RWPE1 (cell line): ENCODE results near the gene KDM7A.
A peak's percentile ranks its signal among the peaks of the same experiment; 100 is the strongest.

ENCODE experiments used
- CTCF ChIA-PET: fragments of 350-600 bp; sonication (Branson Sonifier 250); formaldehyde crosslinking; extraction: SDS; loops from one replicate; lab custom pipeline; 2021; lab: Yijun Ruan, JAX
- POLR2A ChIA-PET: fragments of 400-600 bp; formaldehyde crosslinking; extraction: SDS; loops from one replicate; lab custom pipeline; 2020; ENCODE audit warnings: antibody characterized with exemption; ENCODE audit not compliant: low non-redundant PET; lab: Yijun Ruan, JAX
- DNase-seq: peaks from one replicate; pipeline ENCODE4 v3.0.0; 2012; ENCODE audit warnings: low spot score
- H3K27ac ChIP-seq: fragments of 450-650 bp; 2 replicates; pipeline ENCODE4 v1.5.1; 2017
- TF ChIP-seq, protein P1 (sequence below): fragments of 450-650 bp; conservative IDR thresholded peaks from 2 replicates; pipeline ENCODE4 v1.5.1; 2017; ENCODE audit warnings: low read depth, mild to moderate bottlenecking

The KDM7A gene

GRCh38 chr7:140041659-140042385 is 135.0 kb downstream of the KDM7A start:
- ChIA-PET POLR2A (no interaction called here), CTCF (no interaction called here)
- H3K27ac ChIP-seq = no peak overlapping the region

GRCh38 chr7:140039896-140040295 is 136.9 kb downstream of the KDM7A start:
- ChIA-PET POLR2A (no interaction called here), CTCF (no interaction called here)
- no peak overlapping the region for H3K27ac ChIP-seq
- TF ChIP-seq, protein P1, sequence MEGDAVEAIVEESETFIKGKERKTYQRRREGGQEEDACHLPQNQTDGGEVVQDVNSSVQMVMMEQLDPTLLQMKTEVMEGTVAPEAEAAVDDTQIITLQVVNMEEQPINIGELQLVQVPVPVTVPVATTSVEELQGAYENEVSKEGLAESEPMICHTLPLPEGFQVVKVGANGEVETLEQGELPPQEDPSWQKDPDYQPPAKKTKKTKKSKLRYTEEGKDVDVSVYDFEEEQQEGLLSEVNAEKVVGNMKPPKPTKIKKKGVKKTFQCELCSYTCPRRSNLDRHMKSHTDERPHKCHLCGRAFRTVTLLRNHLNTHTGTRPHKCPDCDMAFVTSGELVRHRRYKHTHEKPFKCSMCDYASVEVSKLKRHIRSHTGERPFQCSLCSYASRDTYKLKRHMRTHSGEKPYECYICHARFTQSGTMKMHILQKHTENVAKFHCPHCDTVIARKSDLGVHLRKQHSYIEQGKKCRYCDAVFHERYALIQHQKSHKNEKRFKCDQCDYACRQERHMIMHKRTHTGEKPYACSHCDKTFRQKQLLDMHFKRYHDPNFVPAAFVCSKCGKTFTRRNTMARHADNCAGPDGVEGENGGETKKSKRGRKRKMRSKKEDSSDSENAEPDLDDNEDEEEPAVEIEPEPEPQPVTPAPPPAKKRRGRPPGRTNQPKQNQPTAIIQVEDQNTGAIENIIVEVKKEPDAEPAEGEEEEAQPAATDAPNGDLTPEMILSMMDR = no peak
- DNase-seq = no peak

More at GRCh38 chr7:140041659-140042385, 135.0 kb downstream of the KDM7A start:
- TF ChIP-seq, protein P1 = no peak
- no peak for DNase-seq

DNA sequence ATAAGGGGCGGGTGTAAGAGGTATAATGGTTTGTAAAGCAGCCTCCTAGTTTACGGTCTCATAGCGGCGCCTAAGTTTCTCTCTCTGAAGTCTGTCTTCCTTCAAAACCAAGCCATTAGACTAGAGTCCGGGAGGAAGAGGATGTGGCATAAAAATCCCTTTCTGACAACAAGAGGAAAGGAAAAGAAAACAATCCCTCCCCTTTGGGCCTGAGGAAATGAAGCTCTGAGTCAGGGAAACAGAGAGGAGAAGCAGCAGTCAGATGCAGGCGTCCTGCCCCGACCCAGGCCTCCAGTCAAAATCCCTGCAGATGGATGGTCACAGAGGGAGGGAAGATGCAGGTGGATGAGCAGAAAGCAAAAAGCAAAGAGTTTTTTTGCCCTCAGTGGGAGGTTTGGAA is 137.7 kb downstream of the KDM7A start:
- POLR2A ChIA-PET = no interaction called here
- DNase-seq = no peak
- CTCF ChIA-PET = interaction anchor here (0.7 kb wide), 1 partner anchor 27 kb away, joined by 3 read pairs; no protein-coding TSS in a partner anchor
- TF ChIP-seq, protein P1 = no peak
- H3K27ac ChIP-seq = no peak overlapping the region

DNA sequence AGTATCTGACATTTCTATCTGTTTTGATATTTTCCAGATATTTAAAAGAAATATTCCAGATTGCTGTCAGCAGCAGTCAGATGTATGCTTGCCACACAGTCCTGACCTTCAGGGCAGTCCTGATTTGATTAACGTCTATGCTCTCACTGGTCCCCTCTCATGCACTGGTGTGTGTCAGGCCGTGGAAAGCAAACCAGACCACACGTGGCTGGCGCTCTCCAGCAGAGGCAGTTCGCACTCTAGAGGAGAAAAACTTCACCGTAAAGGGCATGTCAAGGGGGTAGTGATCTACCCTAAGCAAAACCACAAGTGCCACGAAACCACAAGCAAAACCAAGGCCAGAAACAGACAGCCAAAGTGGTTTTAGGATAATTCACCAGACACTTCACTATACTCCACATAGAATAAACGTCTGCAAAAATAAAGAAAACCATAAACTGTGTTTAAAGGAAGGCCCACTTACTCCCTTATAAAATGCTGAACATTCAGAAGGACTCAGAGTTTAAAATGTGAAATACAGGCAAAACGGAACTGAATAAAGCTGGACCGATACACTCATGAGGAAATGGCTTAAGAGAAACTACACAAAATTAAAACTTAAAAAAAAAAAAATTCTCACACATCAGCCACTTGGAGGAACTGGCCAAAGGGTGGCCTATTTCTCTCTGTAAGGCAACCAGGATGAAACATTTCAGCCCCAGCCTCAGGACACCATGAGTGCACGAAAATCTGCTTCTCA is 140.4 kb downstream of the KDM7A start:
- no peak for DNase-seq
- ChIA-PET CTCF (no interaction called here), POLR2A (no interaction called here)
- H3K27ac ChIP-seq = peak overlapping the region; percentile 39; the same call in 1 of the 2 replicates
- TF ChIP-seq, protein P1 = no peak

- ChIA-PET CTCF (no interaction called here), POLR2A (no interaction called here)
- DNase-seq = peak; percentile 46
- peak overlapping the region; percentile 39; the same call in 1 of the 2 replicates for H3K27ac ChIP-seq
- TF ChIP-seq, protein P1 = no peak
Measured at GRCh38 chr7:140035400-140036223, 141.2 kb downstream of the KDM7A start.
